HepG2 (cell line): ENCODE data around the gene AKT2. TPM values are rescaled to one million over a fixed set of nuclear protein-coding genes. Genes with fewer than 3 reads are reported as not detected.
A peak's percentile ranks its signal among the peaks of the same experiment; 100 is the strongest.

Experiments used
- AFF4 ChIP-seq: sonication (generic); formaldehyde crosslinking; IDR thresholded peaks from 2 replicates; pipeline ENCODE4 v1.4.0; 2020; ENCODE audit warnings: missing genetic modification reagents
- BORCS8-MEF2B ChIP-seq: sonication (generic); formaldehyde crosslinking; IDR thresholded peaks from 2 replicates; pipeline ENCODE4 v1.8.0; 2022; ENCODE audit warnings: mild to moderate bottlenecking, missing genetic modification reagents
- CAMTA2 ChIP-seq: sonication (generic); formaldehyde crosslinking; IDR thresholded peaks from 2 replicates; pipeline ENCODE4 v1.4.0; 2020; ENCODE audit warnings: mild to moderate bottlenecking, missing genetic modification reagents, borderline replicate concordance
- EZH2 ChIP-seq: conservative IDR thresholded peaks from 2 replicates; pipeline ENCODE4 v1.6.1; 2012; ENCODE audit warnings: mild to moderate bottlenecking, low read depth, low read length, moderate library complexity
- FOSL2 ChIP-seq: sonication (generic); formaldehyde crosslinking; IDR thresholded peaks from 2 replicates; pipeline ENCODE4 v1.4.0; 2020; ENCODE audit warnings: missing genetic modification reagents
- GMEB2 ChIP-seq: IDR thresholded peaks from 2 replicates; pipeline ENCODE4 v1.6.1; 2016; ENCODE audit warnings: missing biosample characterization, missing genetic modification reagents, low read depth
- GZF1 ChIP-seq: sonication (generic); formaldehyde crosslinking; IDR thresholded peaks from 2 replicates; pipeline ENCODE4 v1.5.1; 2020; ENCODE audit warnings: mild to moderate bottlenecking, missing genetic modification reagents
- HOXA3 ChIP-seq: sonication (generic); formaldehyde crosslinking; IDR thresholded peaks from 2 replicates; pipeline ENCODE4 v1.5.0; 2020; ENCODE audit warnings: missing genetic modification reagents
- MTERF4 ChIP-seq: sonication (generic); formaldehyde crosslinking; IDR thresholded peaks from 2 replicates; pipeline ENCODE4 v1.8.0; 2023; ENCODE audit warnings: mild to moderate bottlenecking, missing genetic modification reagents
- NFYC ChIP-seq: IDR thresholded peaks from 2 replicates; pipeline ENCODE4 v1.6.1; 2016; ENCODE audit warnings: missing genetic modification reagents, missing compliant biosample characterization
- REXO4 ChIP-seq: sonication (generic); formaldehyde crosslinking; IDR thresholded peaks from 2 replicates; pipeline ENCODE4 v1.8.0; 2022; ENCODE audit warnings: missing genetic modification reagents, mild to moderate bottlenecking, borderline replicate concordance
- SAFB2 ChIP-seq: sonication (generic); formaldehyde crosslinking; IDR thresholded peaks from 2 replicates; pipeline ENCODE4 v1.5.1; 2020; ENCODE audit warnings: missing genetic modification reagents, low read depth, mild to moderate bottlenecking, borderline replicate concordance
- SKI ChIP-seq: fragments of 450-650 bp; IDR thresholded peaks from one replicate; pipeline ENCODE4 v1.6.1; 2018; ENCODE audit warnings: mild to moderate bottlenecking; ENCODE audit not compliant: partially characterized antibody
- SRY ChIP-seq: sonication (generic); formaldehyde crosslinking; IDR thresholded peaks from 2 replicates; pipeline ENCODE4 v1.8.0; 2022; ENCODE audit warnings: mild to moderate bottlenecking, missing genetic modification reagents
- TBX2 ChIP-seq: sonication (generic); formaldehyde crosslinking; IDR thresholded peaks from 2 replicates; pipeline ENCODE4 v1.5.0; 2020; ENCODE audit warnings: missing genetic modification reagents, mild to moderate bottlenecking, borderline replicate concordance
- WIZ ChIP-seq: sonication (generic); formaldehyde crosslinking; IDR thresholded peaks from 2 replicates; pipeline ENCODE4 v1.5.1; 2020; ENCODE audit warnings: mild to moderate bottlenecking, missing genetic modification reagents
- ZBTB7A ChIP-seq: sonication (generic); formaldehyde crosslinking; IDR thresholded peaks from 2 replicates; pipeline ENCODE4 v1.8.0; 2022; ENCODE audit warnings: mild to moderate bottlenecking, missing genetic modification reagents
- ZMYM3 ChIP-seq: sonication (generic); formaldehyde crosslinking; IDR thresholded peaks from 2 replicates; pipeline ENCODE4 v1.5.1; 2020; ENCODE audit warnings: mild to moderate bottlenecking, missing genetic modification reagents
- ZNF136 ChIP-seq: sonication (generic); formaldehyde crosslinking; IDR thresholded peaks from 2 replicates; pipeline ENCODE4 v1.8.1; 2022; ENCODE audit warnings: low read depth, mild to moderate bottlenecking, moderate library complexity, missing genetic modification reagents
- ZNF253 ChIP-seq: sonication (generic); formaldehyde crosslinking; IDR thresholded peaks from 2 replicates; pipeline ENCODE4 v1.8.0; 2022; ENCODE audit warnings: mild to moderate bottlenecking, missing genetic modification reagents, borderline replicate concordance
- ZNF451 ChIP-seq: sonication (generic); formaldehyde crosslinking; IDR thresholded peaks from 2 replicates; pipeline ENCODE4 v1.5.0; 2020; ENCODE audit warnings: mild to moderate bottlenecking, missing genetic modification reagents
- ZNF567 ChIP-seq: sonication (generic); formaldehyde crosslinking; IDR thresholded peaks from 2 replicates; pipeline ENCODE4 v1.8.1; 2023; ENCODE audit warnings: mild to moderate bottlenecking, missing genetic modification reagents, borderline replicate concordance
- ZNF589 ChIP-seq: sonication (generic); formaldehyde crosslinking; conservative IDR thresholded peaks from 2 replicates; pipeline ENCODE4 v1.8.0; 2022; ENCODE audit warnings: mild to moderate bottlenecking, moderate library complexity, missing genetic modification reagents
- ZNF605 ChIP-seq: sonication (generic); formaldehyde crosslinking; IDR thresholded peaks from 2 replicates; pipeline ENCODE4 v1.8.0; 2022; ENCODE audit warnings: mild to moderate bottlenecking, missing genetic modification reagents
- polyA plus RNA-seq, 8 experiments: library from polyadenylated mRNA; depleted of rRNA in 3 of 8; stranded (reverse) in 7 of 8; unstranded in 1 of 8; fragments of >200 nt; fragmentation: Illumina TruSeq in 4 of 8; extraction: Trizol in 4 of 8; gene quantifications; 2 replicates each; pipeline versions ENCODE4 v1.2.1 to v1.2.3, GENCODE V29; 2011 to 2016; ENCODE audit warnings: low read depth in 4 of 8, missing spikeins in 1 of 8, mixed read lengths in 1 of 8; ENCODE audit not compliant: insufficient read depth in 1 of 8
- total RNA-seq, 5 experiments: library from RNA; depleted of rRNA; stranded (reverse); fragments of >200 nt; fragmentation: Illumina TruSeq; extraction: Trizol; gene quantifications; 2 replicates each; pipeline ENCODE4 v1.2.3, GENCODE V29; 2016; ENCODE audit warnings: low read depth in 1 of 5

AKT2 gene
- total and polyA plus RNA-seq, 2 of the 13 experiments (the other 11 are each of a cell fraction or from before 2014, with no cell fraction given): 82.1 to 173 TPM

GRCh38 chr19:40231544-40232424 lies 53.4 kb downstream of the AKT2 start (continued):
- TF ChIP-seq FOSL2 (CRISPR knock-in tag): peak; percentile 72
- 0 out of 2 replicates have a peak, but pooled peaks have one; percentile 32 for TF ChIP-seq AFF4 (CRISPR knock-in tag)
- no peak for TF ChIP-seq ZNF253 (CRISPR knock-in tag)
- peak; percentile 30; the same call in 1 of the 2 replicates for TF ChIP-seq ZNF605 (CRISPR knock-in tag)
- TF ChIP-seq GMEB2 (CRISPR knock-in tag): no peak
- no peak for TF ChIP-seq ZMYM3 (CRISPR knock-in tag)
- no peak for TF ChIP-seq MTERF4
- TF ChIP-seq ZNF567 (CRISPR knock-in tag): 0 out of 2 replicates have a peak, but pooled peaks have one; percentile 66
- TF ChIP-seq ZNF451 (CRISPR knock-in tag): peak; percentile 55; the same call in 1 of the 2 replicates
- peak; percentile 31; the same call in 1 of the 2 replicates for TF ChIP-seq ZNF136
- no peak; the same call in 1 of the 2 replicates for TF ChIP-seq CAMTA2 (CRISPR knock-in tag)
- TF ChIP-seq BORCS8-MEF2B (CRISPR knock-in tag): peak; percentile 80
- peak; percentile 86 for TF ChIP-seq TBX2
- no peak for TF ChIP-seq GZF1
- TF ChIP-seq HOXA3: peak; percentile 83
- peak; percentile 29 for TF ChIP-seq SKI
- TF ChIP-seq NFYC (CRISPR knock-in tag): no peak
- TF ChIP-seq ZBTB7A (CRISPR knock-in tag): 0 out of 2 replicates have a peak, but pooled peaks have one; percentile 60
- TF ChIP-seq REXO4: no peak
- no peak for TF ChIP-seq ZNF589 (CRISPR knock-in tag)
- peak; percentile 30; the same call in 1 of the 2 replicates for TF ChIP-seq SAFB2 (CRISPR knock-in tag)
- TF ChIP-seq EZH2: no peak
- peak; percentile 76; the same call in 1 of the 2 replicates for TF ChIP-seq SRY (CRISPR knock-in tag)
- no peak for TF ChIP-seq WIZ
